DMS 273 treated with DMSO at 0.1 percent for 48 hours (cell line): Measurements from ENCODE around the gene RAB39A.
"Not testable (repeated sequence)": the region's sequence is repeated elsewhere in the genome, so short reads cannot be mapped to it uniquely, and the experiment has no call there.

ENCODE experiments used
- DNase-seq: peaks from one replicate; lab custom pipeline; 2025; lab: John Stamatoyannopoulos, UW

RAB39A gene, protein sequence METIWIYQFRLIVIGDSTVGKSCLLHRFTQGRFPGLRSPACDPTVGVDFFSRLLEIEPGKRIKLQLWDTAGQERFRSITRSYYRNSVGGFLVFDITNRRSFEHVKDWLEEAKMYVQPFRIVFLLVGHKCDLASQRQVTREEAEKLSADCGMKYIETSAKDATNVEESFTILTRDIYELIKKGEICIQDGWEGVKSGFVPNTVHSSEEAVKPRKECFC

DNA sequence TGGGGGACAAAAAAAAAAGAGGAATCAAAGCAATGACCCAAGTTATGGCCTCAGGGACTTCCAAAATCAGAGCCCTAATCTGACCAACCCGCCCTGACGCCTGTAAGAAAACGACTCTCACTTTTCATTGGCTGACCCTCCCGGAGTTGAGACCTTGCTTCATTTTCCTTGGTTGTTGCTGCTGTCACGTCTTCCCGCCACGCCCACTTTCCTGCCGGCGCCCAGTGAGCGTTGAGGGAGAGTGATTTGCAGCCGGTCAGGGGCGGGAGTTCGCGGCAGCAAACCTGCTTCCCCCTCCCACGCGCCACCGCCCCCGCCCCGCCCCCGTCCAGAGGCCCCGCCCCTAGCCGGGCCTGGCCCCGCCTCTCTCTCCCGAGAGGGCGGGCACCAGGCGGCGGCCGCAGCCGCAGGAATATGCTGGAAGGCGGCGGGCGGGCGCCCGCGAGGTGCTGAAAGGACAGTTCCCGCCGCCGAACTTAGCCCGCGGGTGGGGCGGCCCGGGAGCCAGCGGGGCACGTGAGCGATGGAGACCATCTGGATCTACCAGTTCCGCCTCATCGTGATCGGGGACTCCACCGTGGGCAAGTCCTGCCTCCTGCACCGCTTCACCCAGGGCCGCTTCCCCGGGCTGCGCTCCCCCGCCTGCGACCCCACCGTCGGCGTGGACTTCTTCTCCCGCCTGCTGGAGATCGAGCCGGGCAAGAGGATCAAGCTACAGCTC is at the start of gene RAB39A:
Gene RAB39A, plus strand, starts transcription at position 403 of the 721 bp plus-strand sequence. Its CDS starts 121 bp downstream, at position 524.
- DNase-seq: peak; percentile 93

DNA sequence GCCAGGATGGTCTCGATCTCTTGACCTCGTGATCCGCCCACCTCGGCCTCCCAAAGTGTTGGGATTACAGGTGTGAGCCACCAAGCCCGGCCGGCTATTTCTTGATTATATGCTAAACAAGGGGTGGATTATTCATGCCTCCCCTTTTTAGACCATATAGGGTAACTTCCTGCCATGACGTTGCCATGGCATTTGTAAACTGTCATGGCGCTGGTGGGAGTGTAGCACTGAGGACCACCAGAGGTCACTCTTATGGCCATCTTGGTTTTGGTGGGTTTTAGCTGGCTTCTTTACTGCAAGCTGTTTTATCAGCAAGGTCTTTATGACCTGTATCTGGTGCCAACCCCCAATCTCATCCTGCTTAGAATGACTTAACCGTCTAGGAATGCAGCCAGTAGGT is 46.8 kb upstream of the RAB39A start:
- DNase-seq: not testable (repeated sequence)

DNA sequence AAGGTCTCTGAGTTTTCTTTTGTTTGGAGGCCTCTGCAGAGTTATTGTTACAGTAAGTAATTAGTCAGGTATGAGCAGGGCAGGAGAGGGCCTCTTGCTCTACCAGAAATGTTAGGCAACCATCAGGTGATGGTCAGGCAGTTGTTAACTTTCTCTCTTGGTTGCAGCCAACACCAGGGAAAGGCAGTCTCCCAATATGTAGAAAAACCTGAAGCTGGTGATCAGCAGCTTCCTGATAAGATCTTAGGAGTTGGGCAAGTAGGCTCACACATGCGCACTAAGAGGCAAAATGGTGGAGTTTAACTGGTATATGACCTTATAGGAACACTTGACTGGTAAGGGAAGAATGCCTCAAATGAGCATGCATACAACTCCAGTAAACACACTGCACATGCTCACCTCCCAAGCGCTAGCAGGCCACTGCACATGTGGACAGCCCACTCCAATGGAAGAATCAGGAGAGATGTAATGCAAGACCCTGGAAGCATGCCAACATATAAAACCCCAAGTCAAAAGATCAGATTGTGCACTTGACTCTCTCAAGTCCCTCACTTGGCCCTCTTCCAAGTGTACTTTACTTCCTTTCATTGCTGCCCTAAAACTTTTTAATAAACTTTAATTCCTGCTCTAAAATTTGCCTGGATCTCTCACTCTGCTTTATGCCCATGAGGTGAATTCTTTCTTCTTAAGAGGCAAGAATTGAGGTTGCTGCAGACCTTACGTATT is 46.0 kb upstream of the RAB39A start:
- no peak for DNase-seq

DNA sequence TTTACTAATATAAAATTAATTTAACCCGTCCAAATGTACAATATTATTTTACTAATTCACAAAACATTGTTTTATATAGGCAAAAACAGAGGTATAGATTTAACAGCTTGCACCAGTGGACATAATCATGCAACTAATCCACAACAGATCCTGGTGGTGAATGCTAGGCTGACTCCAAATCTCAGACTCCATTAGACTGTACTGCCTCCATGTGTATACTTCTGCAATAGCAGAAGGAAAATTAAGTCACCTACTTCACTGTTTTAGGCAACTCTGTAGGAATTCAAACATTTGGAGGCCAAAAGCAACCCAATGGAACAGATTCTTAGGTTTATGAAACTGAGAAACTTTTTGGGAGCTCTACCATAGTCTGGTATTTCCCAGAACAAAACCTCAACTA is 30.0 kb upstream of the RAB39A start:
- DNase-seq: peak; percentile 30

DNA sequence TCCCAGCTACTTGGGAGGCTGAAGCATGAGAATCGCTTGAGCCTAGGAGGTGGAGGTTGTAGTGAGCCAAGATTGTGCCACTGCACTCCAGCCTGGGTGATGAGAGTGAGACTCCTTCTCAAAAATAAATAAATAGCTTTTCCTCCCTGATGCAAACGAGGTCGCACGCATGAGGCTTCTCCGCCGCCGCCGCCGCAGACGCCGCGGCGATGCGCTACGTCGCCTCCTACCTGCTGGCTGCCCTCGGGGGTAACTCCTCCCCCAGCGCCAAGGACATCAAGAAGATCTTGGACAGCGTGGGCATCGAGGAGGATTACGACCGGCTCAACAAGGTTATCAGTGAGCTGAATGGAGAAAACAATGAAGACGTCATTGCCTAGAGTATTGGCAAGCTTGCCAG is 20.0 kb upstream of the RAB39A start:
- no peak for DNase-seq

DNA sequence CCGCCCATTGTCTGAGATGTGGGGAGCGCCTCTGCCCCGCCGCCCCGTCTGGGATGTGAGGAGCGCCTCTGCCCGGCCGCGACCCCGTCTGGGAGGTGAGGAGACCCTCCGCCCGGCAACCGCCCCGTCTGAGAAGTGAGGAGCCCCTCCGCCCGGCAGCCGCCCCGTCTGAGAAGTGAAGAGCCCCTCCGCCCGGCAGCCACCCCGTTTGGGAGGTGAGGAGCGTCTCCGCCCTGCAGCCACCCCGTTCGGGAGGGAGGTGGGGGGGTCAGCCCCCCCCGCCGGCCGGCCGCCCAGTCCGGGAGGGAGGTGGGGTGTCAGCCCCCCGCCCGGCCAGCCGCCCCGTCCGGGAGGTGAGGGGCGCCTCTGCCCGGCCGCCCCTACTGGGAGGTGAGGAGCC is 15.8 kb upstream of the RAB39A start:
- not testable (repeated sequence) for DNase-seq

DNA sequence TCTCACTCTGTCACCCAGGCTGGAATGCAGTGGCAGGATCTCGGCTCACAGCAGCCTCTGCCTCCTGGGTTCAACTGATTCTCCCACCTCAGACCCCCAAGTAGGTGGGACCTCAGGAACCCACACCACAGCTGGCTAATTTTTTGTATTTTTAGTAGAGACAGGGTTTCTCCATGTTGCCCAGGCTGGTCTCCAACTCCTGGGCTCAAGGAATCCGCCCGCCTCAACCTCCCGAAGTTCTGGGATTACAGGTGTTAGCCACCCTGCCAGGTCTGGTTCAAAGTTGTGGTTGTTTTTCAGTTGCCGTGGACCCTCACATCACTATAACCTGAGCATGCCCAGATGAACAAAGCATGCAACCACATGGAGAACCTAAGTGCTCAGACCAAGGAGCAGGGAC is 13.0 kb upstream of the RAB39A start:
- DNase-seq: no peak

DNA sequence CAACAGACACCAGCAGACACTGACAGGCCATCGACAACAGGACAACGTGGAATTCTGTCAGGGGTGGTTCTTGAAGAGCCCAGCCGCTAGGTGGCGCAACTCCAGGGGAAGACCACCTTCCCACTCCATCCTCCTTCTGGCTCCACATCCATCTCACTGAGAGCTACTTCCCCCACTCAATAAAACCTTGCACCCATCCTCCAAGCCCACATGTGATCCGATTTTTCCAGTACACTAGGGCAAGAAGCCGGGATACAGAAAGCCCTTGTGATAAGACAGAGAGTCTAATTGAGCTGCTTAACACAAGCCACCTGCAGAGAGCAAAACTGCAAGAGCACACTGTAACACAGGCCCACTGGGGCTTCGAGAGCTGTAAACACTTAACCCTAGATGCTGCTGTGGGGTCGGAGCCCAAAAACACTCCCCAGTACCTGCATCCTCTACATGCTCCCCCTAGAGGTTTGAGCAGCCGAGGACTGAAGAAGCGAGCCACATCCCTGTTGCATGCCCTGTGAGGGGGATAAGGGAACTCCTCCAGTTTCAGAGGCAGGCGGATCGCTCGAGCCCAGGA is 11.5 kb upstream of the RAB39A start:
- DNase-seq: no peak

DNA sequence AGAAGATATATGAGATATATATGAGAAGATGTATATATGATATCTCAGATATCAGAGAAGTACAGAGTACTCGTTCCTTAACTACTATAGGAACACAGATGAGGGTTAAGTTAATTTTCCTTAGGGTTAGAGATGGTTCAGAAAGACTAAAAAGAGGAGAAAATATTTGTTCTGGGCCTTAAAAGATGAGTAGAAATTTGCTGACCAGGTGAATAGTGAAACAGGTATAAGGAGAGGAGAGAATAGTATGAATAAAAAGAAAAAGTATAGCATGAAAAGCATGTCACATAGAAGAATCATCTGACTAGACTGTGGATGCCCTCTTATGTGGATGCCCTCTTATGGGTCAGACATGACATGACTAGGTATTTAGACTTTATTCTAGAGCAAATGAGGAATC is 6.3 kb upstream of the RAB39A start:
- no peak for DNase-seq

DNA sequence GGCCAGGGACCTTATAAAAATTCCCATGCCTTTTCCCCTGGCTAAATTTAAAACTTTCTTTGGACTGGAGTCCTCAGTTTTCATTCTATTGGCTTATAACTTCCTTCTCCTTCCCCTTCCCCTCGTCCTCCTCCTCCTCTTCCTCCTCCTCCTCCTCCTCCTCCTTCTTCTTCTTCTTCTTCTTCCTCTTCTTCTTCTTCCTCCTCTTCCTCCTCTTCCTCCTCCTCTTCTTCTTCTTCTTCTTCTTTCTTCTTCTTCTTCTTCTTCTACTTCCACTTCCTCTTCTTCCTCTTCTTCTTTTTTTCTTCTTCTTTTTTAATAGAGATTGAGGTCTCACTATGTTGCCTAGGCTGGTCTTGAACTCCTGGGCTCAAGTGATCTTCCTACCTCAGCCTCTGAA is 4.7 kb upstream of the RAB39A start:
- not testable (repeated sequence) for DNase-seq

DNA sequence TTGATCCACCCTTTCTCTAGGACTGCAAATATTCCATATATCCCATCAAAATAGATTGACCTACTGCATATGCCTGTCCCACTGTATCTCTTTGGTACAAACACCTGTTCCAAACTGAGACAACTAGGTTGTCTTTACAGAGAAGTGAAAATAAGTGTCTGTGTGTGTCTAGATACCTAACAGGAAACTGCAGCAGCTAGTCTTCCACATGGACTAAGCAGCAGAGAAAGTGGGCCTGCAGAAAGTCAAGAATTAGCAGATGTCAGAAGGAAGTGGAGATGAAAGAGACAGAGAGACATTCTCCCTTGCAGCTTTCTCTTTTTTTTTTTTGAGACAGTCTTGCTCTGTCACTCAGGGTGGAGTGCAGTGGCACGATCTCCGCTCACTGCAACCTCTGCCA is 3.9 kb upstream of the RAB39A start:
- DNase-seq: no peak

DNA sequence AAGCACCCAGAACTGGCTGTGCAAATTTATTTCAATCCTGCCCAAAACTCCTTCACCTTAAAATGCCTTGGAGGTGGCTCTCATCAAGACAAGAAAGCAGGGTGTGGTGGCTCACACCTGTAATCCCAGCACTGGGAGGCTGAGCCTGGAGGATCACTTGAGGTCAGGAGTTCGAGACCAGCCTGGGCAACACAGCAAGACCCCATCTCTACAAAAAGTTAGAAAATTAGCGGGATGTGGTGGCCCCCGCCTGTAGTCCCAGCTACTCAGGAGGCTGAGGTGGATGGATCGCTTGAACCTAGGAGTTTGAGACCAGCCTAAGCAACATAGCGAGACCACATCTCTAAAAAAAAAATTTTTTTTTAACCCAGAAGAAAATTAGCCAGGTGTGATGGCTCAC is 689 bp upstream of the RAB39A start:
- no peak for DNase-seq

DNA sequence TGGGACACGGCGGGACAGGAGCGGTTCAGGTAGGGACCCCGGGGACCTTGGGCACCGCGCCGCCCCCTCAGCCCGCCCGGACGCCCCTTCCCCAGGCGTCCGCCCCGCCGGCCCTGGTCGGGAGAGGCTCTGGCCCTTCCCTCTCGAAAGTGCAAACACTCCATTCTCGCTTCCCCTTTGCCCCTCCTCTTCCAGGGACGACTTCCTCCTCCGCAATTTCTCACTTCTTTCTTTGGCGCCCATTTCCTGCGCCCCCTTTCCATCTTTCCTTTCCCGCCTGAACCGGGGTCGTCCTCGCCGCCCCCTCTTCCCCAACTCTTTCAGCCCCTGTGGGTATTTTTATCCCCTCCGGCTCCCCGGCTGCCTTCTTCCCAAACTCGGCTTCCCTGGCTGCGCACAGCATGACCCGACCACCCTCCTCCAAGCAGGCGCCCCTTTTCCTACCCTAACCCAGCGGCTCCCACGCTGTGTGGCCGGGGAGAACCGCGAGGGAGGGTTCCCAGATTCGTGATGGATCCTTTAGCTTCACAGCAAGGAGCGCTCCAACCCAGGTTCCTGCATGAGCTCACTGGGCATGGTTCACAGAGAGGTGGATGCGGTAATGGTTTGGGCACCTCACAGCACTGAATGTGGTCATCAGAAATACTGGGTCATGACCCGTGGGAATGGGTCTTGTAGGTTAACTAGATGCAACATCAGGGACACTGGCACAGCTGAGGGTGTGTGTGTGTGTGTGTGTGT is 689 bp downstream of the RAB39A start:
- DNase-seq: peak; percentile 26

DNA sequence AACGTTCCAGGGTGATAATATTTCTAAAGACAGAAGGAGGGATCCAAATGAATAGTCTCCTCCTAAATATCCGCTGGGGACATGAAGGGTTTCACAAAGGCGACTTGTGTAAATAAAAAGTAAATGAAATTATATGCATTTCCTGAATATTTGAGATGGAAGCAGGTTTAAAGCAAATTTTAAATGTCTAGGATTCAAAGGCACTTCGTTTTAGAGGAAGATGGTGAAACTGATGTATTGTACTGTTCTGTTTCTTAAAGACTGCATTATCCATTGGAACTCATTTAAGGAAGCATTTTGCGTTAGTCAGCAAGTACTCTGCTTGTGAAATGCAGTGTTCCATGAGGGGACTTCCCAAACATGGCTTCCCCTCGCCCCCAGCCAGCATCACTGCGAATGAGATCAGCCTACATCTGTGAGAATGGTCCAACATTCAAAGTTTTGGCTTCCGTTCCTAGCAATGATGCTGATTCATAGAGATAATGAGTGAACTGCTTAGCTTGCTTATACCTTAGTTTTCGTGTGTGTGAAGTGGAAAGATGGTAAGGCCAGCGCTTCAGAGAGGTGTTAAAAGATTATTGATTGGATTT is 1.5 kb downstream of the RAB39A start:
- no peak for DNase-seq

DNA sequence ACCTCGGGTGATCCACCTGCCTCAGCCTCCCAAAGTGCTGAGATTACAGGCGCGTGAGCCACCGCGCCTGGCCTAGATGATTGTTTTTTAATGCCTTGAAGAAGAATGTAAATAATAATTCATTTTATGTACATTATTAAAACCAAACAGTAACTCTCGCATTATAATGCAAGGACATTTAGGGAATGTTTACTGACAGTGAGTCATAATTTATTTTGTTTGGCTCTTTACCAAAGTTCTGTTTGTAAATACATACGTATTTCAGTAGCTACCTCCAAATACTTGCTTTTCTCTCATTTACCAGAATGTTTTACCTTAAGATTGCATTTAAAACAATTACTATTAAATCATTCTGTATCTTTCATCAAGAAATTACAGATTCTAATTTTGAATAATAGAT is 3.0 kb downstream of the RAB39A start:
- DNase-seq: no peak

DNA sequence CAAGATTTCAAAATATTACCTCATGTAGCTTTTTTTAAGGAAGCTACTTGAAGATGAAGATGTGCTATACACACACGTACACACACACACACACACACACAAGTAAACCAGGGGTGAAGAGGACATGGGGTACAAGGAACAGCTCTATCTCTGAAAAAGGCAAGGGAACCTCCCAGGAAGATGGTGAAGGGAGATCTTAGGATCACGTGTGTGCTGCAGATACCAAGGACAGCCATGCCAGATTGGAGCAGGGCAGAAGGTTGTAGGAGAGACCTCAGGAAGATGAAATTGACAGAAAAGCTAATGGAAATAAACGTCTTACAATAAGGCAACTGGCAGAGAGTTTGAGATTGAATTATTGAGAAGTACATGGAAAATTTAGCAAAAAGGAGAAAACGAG is 19.7 kb downstream of the RAB39A start:
- DNase-seq: no peak

DNA sequence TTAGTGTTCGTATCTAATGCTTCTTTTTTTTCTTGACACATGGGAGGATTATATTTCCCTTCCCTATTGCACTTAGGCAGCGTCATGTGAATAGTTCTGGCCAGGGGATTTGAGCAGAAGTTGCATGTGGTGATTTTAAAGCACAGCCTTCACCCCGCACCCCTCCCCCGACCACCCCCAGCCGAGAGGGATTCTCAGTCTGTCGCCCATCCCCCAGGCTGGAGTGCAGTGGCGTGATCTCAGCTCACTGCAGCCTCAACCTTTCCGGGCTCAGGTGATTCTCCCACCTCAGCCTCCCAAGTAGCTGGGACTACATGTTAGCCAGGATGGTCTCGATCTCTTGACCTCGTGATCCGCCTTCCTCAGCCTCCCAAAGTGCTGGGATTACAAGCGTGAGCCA is 20.1 kb downstream of the RAB39A start:
- not testable (repeated sequence) for DNase-seq

DNA sequence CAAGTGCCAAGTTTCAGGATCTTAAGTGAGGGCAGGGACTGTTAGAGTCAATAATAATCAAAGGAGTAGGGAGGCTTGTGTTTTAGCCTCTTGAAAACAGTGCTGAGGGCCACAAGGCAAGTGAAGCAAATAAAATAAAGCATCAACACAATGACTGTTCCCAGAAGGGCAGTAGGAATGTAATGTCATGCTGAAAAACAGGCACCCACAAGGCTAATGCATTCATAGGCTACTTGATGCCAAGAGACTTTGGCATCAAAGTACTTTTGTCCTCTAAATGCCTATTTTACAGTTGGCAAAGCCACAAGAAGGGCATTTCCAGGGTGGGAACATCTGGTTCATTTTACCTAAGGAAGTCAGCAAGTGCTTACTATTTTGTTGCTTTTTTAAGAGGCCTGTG is 22.9 kb downstream of the RAB39A start:
- DNase-seq: peak; percentile 36

DNA sequence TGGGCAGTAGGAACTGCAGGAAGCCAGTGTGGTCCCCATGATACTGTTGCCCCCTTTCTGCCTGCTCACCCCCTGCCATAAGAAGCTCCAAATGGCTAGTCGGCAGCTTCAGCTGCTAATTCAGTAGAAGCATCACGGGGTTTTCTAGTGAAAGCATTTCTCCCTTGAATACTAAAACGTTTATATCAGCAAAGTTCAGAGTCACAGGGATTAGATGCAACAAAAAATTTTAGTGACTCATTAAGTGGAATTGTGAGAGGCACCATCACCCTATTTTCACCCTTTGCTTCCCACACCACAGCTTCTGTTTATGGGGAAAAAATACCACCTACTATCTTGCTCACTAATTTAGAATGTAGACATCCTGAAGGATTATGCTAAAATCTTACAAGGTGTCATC is 25.2 kb downstream of the RAB39A start:
- DNase-seq: no peak

DNA sequence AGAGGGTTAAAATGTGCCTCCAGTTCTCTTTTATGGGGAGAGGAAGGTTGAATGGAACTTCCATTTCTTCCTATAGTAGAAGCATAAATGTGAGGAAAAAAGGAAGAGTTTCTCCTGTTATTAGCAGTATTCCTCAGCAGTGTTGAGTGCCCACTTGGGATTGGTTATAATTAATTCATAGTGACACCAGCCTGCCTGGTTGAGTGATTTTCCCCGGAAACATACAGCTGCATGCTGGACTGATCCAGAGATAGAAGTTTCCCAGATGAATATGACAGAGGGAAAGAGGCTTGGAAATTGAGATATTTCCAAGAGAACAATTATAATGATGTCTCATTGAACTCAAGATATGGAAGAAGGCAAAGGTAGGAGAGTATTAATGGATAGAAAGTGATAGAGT is 28.3 kb downstream of the RAB39A start:
- no peak for DNase-seq

DNA sequence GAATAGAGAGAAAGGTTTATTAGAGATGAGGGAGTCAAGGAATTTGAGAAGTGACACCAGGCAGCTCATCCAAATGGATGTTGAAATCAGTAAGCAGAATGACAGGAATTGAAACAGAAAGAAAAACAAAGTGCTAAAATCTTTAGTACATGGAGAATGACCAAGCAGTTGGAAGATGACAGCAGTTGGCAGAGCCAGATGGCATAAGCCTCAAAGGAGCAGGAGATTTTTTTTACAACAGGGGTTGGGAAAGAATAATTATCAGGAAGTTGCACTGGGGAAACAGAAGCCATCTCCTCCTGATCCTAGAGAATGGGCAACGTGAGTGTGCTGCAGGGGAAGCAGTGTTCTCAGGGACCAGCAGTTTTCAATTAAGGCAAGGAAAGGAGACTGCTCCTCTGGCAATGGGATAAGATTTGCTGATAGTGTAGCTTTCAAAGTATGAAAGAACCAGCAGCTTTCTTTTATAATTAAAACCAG is 28.9 kb downstream of the RAB39A start:
- DNase-seq: peak; percentile 93

DNA sequence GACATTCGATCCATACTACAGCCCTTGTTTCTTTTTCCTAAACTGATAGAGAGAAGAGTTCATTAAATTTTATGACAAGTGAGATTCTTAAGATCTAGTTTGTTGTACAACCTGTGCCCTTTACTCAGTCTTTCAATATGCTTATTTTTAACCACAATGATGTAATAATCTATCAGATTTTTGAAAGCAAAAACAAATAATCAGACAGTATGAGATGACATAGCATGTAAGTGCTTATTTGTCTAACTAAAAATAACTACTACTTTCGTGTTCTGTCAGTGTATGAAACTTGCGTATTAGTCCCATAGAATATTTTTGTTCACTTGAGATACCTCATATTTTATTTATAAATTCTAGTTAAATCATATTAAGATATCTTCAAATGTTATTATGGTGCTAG is 33.2 kb downstream of the RAB39A start:
- no peak for DNase-seq
